Nasal cavity respiratory epithelium epithelial cell of viscerocranial mucosa (primary cell): Measurements from ENCODE around the gene TFIP11. TPM values are rescaled to one million over a fixed set of nuclear protein-coding genes. Genes with fewer than 3 reads are reported as not detected.

Experiments used
- total RNA-seq: library from RNA; depleted of rRNA; stranded (reverse); fragments of >200 nt; gene quantifications from 2 replicates; pipeline ENCODE4 v1.2.3, GENCODE V29; 2014

The TFIP11 gene
- total RNA-seq = 37.7 and 46.5 TPM in 2 replicates

DNA sequence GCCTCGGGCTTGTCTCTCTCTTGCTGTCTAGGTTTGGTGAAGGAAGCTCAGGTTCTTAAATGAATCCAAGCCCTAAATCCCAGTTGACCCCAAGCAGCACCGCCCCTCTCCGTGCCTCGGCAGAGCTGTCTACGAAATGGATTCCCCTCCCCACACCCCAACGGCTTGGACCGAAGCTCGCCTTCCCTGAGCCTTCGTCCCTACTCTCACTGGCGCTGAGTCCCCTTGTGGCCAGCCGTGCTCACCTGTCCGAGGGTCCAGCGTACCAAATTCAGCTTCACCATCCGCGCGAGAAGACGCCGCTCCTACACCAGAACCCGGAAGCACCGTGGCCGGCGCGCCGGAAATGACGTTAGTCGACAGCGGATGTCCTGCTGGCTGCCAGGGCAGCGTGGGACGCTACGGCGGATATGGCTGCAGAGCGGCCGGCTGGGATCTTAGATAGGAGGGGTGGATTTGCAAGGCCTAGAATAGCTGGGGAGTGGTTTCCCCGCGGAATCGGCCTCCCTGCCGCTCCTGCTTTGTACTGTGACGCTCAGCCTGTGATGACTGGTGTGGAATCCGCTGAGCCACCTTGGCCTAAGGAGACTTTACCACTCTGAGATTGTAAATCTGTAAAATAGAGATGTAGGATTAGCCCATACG lies at the start of gene TFIP11:
TSS of gene TFIP11 (minus strand) at position 325 of the 645 bp plus-strand sequence. CDS start 2,201 bp downstream, outside the sequence.

DNA sequence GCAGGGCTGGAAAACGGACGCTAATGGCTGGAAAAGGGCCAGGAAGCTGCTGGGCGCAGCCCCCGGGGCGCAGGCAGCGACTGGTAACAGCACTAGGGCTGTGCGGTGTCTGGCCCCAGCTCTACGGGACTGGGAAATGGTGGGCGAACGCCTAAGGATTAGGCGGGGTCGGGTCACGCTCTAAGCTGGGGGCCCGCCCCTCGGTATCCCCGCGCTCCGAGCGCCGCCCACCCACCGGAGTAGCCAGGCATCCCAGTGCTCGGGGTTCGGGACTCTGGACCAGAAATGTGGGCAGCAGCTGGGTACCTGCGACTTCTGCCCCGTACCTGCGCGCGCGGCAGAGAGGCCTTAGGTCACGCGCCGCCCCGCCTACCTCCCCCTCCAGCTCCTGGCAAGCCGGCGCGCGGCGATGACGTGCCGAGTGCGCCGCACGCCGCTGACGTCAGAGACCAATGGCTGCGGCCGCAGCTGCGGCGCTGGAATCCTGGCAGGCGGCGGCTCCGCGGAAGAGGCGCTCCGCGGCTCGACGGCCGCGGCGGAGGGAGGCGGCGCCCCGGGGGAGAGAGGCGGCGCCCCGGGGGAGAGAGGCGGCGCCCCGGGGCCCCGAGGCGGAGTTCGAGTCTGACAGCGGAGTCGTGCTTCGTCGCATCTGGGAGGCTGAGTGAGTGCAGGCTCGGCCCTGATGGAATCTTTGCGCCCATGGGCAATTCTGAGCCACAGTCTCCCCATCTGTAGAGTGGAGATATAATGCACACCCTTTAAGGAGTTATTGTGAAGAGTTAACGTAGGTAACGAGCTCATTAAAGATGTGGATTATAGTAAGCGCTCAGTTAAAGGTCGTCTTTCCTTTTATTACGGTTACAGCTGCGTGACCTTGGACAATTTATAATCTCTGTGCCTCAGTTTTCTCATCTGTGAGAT lies 28.6 kb downstream of the TFIP11 start, which contains the start of the genes HPS4 and SRRD:
TSS of gene HPS4 (minus strand) at position 345 of the 921 bp plus-strand sequence. CDS start 2,021 bp downstream, outside the sequence.
TSS of gene SRRD (plus strand) at position 439 of the 921 bp plus-strand sequence. CDS start at position 453, 14 bp downstream.

Other genes starting within 250 kb of the TFIP11 start
- 2.7 and 3.4 TPM in 2 replicates for gene ASPHD2, start 83.2 kb downstream of the TFIP11 start, total RNA-seq
- gene HPS4, start 28.7 kb downstream of the TFIP11 start, total RNA-seq = 40.7 and 41.2 TPM in 2 replicates
- 15.7 and 28.0 TPM in 2 replicates for gene SRRD, start 28.6 kb downstream of the TFIP11 start, total RNA-seq
- gene TPST2, start 77.7 kb upstream of the TFIP11 start, total RNA-seq = 17.4 and 62.4 TPM in 2 replicates
- not detected in 2 replicates for gene CRYBB1, start 105.6 kb upstream of the TFIP11 start, total RNA-seq
- not detected in 2 replicates for gene CRYBA4, start 109.5 kb upstream of the TFIP11 start, total RNA-seq
- gene MIAT, start 145.1 kb upstream of the TFIP11 start, total RNA-seq = 0.34 and 0.57 TPM in 2 replicates